GM23248 (cell line): Measurements from ENCODE around the gene ADAMTSL1.

Source experiments
- EZH2 ChIP-seq: fragments of 200-600 bp; sonication (generic); IDR thresholded peaks from 2 replicates; pipeline ENCODE4 v1.6.1; 2018; ENCODE audit warnings: antibody characterized with exemption, mild to moderate bottlenecking; ENCODE audit not compliant: insufficient read depth, poor library complexity, severe bottlenecking
- EZH2phosphoT487 ChIP-seq: fragments of 200-600 bp; sonication (generic); IDR thresholded peaks from 2 replicates; pipeline ENCODE4 v1.6.1; 2018; ENCODE audit warnings: antibody characterized with exemption, moderate library complexity, mild to moderate bottlenecking, low read depth; ENCODE audit not compliant: insufficient read depth

- TF ChIP-seq EZH2 (no peak), EZH2phosphoT487 (no peak)
These were observed 270.0 kb downstream of the ADAMTSL1 start for GRCh38 chr9:18743971-18744370.
